22Rv1 (cell line): Measurements from ENCODE around the gene SMDT1.
"Not testable (repeated sequence)": the region's sequence is repeated elsewhere in the genome, so short reads cannot be mapped to it uniquely, and the experiment has no call there.

Experiments
- ZFX ChIP-seq: fragments of 450-650 bp; IDR thresholded peaks from 2 replicates; pipeline ENCODE4 v1.6.1; 2017; ENCODE audit warnings: antibody characterized with exemption, borderline replicate concordance
- TF ChIP-seq, protein P1 (sequence below): fragments of 450-650 bp; IDR thresholded peaks from 2 replicates; pipeline ENCODE4 v1.5.1; 2017; ENCODE audit warnings: mild to moderate bottlenecking

DNA sequence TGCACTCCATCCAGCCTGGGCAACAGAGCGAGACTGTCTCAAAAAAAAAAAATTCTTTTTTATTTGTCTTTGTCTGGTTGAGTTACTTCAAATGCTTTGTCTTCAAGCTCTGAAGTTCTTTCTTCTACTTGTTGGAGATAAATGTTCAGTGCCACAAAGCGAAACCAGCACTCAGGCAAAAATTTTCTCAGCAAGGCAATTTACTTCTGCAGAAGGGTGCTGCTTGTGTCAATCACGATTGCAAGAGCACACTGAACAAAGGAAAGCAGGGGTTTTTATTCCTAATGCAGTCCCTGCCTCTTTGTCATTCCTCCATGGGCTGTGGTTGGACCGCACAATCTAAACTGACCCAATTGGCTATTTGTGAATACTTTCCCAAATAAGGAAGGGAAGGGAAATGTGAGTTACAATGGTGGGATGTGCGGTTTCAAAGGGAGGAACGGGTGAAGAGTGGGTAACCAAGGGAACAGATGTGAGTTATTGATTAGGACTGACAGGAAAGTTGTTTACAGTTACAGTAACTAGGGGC, 24.9 kb downstream of the SMDT1 start:
- TF ChIP-seq, protein P1, sequence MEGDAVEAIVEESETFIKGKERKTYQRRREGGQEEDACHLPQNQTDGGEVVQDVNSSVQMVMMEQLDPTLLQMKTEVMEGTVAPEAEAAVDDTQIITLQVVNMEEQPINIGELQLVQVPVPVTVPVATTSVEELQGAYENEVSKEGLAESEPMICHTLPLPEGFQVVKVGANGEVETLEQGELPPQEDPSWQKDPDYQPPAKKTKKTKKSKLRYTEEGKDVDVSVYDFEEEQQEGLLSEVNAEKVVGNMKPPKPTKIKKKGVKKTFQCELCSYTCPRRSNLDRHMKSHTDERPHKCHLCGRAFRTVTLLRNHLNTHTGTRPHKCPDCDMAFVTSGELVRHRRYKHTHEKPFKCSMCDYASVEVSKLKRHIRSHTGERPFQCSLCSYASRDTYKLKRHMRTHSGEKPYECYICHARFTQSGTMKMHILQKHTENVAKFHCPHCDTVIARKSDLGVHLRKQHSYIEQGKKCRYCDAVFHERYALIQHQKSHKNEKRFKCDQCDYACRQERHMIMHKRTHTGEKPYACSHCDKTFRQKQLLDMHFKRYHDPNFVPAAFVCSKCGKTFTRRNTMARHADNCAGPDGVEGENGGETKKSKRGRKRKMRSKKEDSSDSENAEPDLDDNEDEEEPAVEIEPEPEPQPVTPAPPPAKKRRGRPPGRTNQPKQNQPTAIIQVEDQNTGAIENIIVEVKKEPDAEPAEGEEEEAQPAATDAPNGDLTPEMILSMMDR = not testable (repeated sequence)
- TF ChIP-seq ZFX = not testable (repeated sequence)
